Skeletal muscle satellite cell (primary cell): Measurements from ENCODE around the gene CD79A. TPM values are rescaled to one million over a fixed set of nuclear protein-coding genes. Genes with fewer than 3 reads are reported as not detected.
A peak's percentile ranks its signal among the peaks of the same experiment; 100 is the strongest.

Experiments used
- H3K27me3 ChIP-seq: 2 replicates; pipeline ENCODE4 v1.7.0; 2013; ENCODE audit warnings: low read length; ENCODE audit not compliant: control insufficient read depth, insufficient read depth
- H3K36me3 ChIP-seq: 2 replicates; pipeline ENCODE4 v1.7.0; 2013; ENCODE audit warnings: mild to moderate bottlenecking, control low read depth, low read length; ENCODE audit not compliant: insufficient read depth
- H3K4me1 ChIP-seq: 2 replicates; pipeline ENCODE4 v1.7.0; 2013; ENCODE audit warnings: low read length; ENCODE audit not compliant: control insufficient read depth, insufficient read depth
- H3K4me2 ChIP-seq: 2 replicates; pipeline ENCODE4 v1.7.0; 2013; ENCODE audit warnings: mild to moderate bottlenecking, low read length
- H3K4me3 ChIP-seq: 2 replicates; pipeline ENCODE4 v1.7.0; 2013; ENCODE audit warnings: low read length
- H3K9ac ChIP-seq: 2 replicates; pipeline ENCODE4 v1.7.0; 2013; ENCODE audit warnings: mild to moderate bottlenecking, low read depth, low read length, moderate library complexity
- H3K9me3 ChIP-seq: replicated peaks from 2 replicates; pipeline ENCODE4 v1.7.0; 2013; ENCODE audit warnings: mild to moderate bottlenecking, control low read depth, low read length
- small RNA-seq: library from RNA; depleted of rRNA; stranded (forward); fragments of <200 nt; gene quantifications from one replicate; pipeline ENCODE3, GENCODE V24; 2012

The CD79A gene

GRCh38 chr19:41926028-41926762 is 49.1 kb downstream of the CD79A start:
- H3K27me3 ChIP-seq, result peaks cover 79% of the 10 kb centered on the region
- no peak overlapping the region for H3K4me2 ChIP-seq
- no peak overlapping the region for H3K4me3 ChIP-seq
- H3K4me1 ChIP-seq, result peaks cover 8% of the 10 kb centered on the region
- H3K36me3 ChIP-seq, result no peaks in the 10 kb centered on the region
- H3K9me3 ChIP-seq, result no peaks in the 10 kb centered on the region
- no peak overlapping the region for H3K9ac ChIP-seq

- peaks cover 8% of the 10 kb centered on the region for H3K4me1 ChIP-seq
- H3K4me2 ChIP-seq, result no peak overlapping the region
- peaks cover 80% of the 10 kb centered on the region for H3K27me3 ChIP-seq
Observed at GRCh38 chr19:41926763-41927496, 49.9 kb downstream of the CD79A start.

GRCh38 chr19:41927497-41928192 is 50.6 kb downstream of the CD79A start:
- Histone ChIP-seq H3K27me3 (peaks cover 80% of the 10 kb centered on the region), H3K4me2 (peak overlapping the region; percentile 89), H3K4me1 (peaks cover 9% of the 10 kb centered on the region), H3K9me3 (no peaks in the 10 kb centered on the region), H3K9ac (no peak overlapping the region), H3K4me3 (peak overlapping the region; percentile 65), H3K36me3 (no peaks in the 10 kb centered on the region)

More at GRCh38 chr19:41926763-41927496, 49.9 kb downstream of the CD79A start:
- no peaks in the 10 kb centered on the region for H3K9me3 ChIP-seq
- no peaks in the 10 kb centered on the region for H3K36me3 ChIP-seq
- H3K9ac ChIP-seq, result no peak overlapping the region
- no peak overlapping the region for H3K4me3 ChIP-seq

GRCh38 chr19:41928221-41928683 is 51.2 kb downstream of the CD79A start, which contains the start of gene ERFL:
TSS of gene ERFL (minus strand) at chr19:41928449. CDS start at chr19:41912919, 15,530 bp downstream.
- Histone ChIP-seq H3K4me1 (peaks cover 12% of the 10 kb centered on the region), H3K9ac (no peak within 1 kb of the TSS), H3K9me3 (no peaks in the 10 kb centered on the region), H3K27me3 (peaks cover 80% of the 10 kb centered on the region), H3K4me3 (peak within 1 kb of the TSS; percentile 65), H3K4me2 (peak within 1 kb of the TSS; percentile 89), H3K36me3 (no peaks in the 10 kb centered on the region)

GRCh38 chr19:41928754-41929535 is 51.9 kb downstream of the CD79A start:
- Histone ChIP-seq H3K9ac (no peak overlapping the region), H3K4me3 (peak overlapping the region; percentile 25), H3K27me3 (peaks cover 84% of the 10 kb centered on the region), H3K4me2 (peak overlapping the region; percentile 89), H3K4me1 (peaks cover 12% of the 10 kb centered on the region), H3K36me3 (no peaks in the 10 kb centered on the region), H3K9me3 (no peaks in the 10 kb centered on the region)

- H3K27me3 ChIP-seq, result peaks cover 82% of the 10 kb centered on the region
- no peak overlapping the region for H3K4me3 ChIP-seq
- H3K4me1 ChIP-seq, result peaks cover 12% of the 10 kb centered on the region
- H3K9ac ChIP-seq, result no peak overlapping the region
- no peak overlapping the region for H3K4me2 ChIP-seq
- H3K36me3 ChIP-seq, result no peaks in the 10 kb centered on the region
- H3K9me3 ChIP-seq, result no peaks in the 10 kb centered on the region
Observed at GRCh38 chr19:41929536-41930071, 52.5 kb downstream of the CD79A start.

GRCh38 chr19:41930322-41930722 is 53.2 kb downstream of the CD79A start:
- Histone ChIP-seq H3K9ac (no peak overlapping the region), H3K36me3 (no peaks in the 10 kb centered on the region), H3K27me3 (peaks cover 80% of the 10 kb centered on the region), H3K4me1 (peaks cover 16% of the 10 kb centered on the region), H3K4me2 (no peak overlapping the region), H3K9me3 (no peaks in the 10 kb centered on the region), H3K4me3 (no peak overlapping the region)

Small RNA genes within 50 kb of the gene (small RNA-seq; reads per million reads assigned to genes)
- gene MIR6797, result not detected
